HG02884 (cell line): Measurements from ENCODE around the gene DUSP10.

Source experiments
- ATAC-seq: cut with Tn5 transposase; IDR thresholded peaks from one replicate; pipeline ENCODE4 v1.9.1; 2021; ENCODE audit warnings: mild to moderate bottlenecking, moderate library complexity; ENCODE audit not compliant: unreplicated experiment

The DUSP10 gene

GRCh38 chr1:221766210-221766609 lies 24.3 kb upstream of the DUSP10 start:
- ATAC-seq: no peak

DNA sequence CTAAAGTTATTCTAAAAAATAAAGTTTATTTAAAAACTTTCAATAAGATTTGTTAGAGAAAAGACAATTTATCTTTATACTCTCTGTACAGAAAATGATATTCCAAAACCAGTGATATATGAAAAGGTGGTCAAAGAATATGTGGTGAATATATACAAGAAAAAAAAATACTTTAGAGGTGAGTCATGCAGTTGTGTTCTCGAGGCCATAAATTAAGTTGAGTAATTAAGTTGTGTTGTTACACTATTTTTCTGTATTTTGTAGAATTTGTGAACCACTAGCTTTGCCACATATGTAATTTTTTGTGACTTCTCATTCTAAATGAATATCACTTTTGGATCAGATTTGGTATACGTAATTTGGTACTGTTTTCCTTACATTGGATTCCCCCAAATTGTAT lies 23.6 kb upstream of the DUSP10 start:
- ATAC-seq: no peak

GRCh38 chr1:221762121-221762520 lies 20.2 kb upstream of the DUSP10 start:
- no peak for ATAC-seq

- ATAC-seq: peak; percentile 79
Measured at GRCh38 chr1:221761354-221762002, 19.6 kb upstream of the DUSP10 start.

DNA sequence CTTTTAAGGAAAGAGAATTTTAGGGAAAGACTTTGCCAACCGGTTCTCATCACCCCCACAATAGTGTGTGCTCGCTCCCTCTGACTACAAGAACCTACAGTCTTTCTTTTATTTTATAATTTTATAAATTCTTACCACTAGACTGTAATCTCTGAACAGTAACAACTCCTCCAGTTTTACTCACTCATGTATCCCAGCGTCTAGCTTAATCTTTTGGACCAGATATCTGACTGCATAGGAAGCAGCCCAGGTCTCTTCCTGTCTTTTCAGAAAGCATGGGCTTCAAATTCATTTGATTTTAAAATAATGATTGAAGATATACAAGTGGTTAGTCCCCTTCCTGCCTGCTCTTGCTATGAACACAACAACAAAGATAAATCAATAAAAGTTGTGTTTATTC lies 19.0 kb upstream of the DUSP10 start:
- ATAC-seq: no peak

DNA sequence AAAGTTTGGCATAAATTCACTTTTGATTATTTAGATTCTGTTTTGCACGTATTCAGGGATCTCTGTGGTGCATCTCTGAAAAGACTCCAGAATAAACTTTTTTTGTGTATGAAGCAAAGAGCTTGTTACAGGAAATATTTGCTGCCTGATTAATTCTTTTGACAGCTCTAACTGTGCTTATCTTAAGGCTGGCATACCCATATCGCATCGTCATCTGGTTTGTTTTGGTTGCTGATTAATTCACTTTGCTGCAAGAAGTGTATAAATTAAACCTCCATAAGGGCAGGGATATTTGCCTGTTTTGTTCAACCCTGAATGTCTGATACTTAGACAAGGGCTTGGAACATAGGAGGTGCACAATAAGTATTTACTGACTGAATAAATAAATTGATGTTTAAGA lies 17.5 kb upstream of the DUSP10 start:
- no peak for ATAC-seq

DNA sequence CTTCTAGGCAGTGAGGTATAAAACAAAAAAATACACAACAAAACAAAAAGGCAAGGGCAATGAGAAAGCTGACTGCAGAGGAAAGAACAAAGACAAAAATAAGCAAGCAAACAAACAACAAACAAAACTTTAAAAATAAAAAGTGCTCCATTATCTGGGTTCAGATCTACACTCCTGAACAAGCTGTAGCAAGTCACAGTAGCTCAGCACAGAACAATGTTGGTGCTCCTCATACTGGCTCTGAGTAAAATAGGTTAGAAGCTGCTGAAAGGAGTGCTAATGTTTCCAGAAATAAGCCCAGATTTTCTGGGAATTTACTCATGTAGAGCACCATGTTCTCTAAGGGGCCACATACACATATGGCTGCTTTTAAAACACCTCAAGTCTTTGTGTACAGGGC lies 16.6 kb upstream of the DUSP10 start:
- no peak for ATAC-seq

DNA sequence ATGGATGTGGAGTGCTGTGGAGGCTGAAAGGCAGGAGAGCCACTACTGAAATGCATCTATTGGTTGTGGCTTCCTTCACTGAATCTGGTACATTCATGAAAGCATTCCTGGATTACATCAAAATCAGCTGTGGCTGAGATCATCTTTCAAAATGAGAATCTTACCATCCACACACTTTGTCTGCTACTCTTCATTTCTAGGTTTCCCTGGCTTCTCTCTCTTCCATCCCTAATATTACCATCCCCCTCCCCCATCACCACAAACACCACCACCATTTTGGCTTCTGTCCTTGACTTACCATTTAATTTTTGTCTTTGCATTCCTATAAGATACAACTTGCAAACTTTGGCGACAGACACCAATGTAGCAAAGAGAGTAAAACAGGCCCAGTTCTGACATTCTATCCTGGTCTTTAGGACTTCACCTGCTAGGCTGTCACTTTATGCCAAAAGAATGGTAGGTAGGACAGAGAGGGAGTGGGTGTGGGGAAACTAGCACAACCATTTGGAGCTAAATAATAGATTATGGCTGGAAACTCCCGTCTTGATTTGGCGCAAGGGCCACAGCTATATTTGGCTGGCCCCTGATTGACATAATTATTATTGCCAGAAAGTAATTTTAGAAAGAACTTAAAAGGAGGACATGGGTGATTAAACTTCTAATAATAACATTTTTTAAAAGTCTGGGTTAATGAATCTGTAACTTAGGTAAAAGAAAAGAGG lies 15.1 kb upstream of the DUSP10 start:
- ATAC-seq: no peak

GRCh38 chr1:221753828-221754188 lies 11.9 kb upstream of the DUSP10 start:
- peak; percentile 35 for ATAC-seq

DNA sequence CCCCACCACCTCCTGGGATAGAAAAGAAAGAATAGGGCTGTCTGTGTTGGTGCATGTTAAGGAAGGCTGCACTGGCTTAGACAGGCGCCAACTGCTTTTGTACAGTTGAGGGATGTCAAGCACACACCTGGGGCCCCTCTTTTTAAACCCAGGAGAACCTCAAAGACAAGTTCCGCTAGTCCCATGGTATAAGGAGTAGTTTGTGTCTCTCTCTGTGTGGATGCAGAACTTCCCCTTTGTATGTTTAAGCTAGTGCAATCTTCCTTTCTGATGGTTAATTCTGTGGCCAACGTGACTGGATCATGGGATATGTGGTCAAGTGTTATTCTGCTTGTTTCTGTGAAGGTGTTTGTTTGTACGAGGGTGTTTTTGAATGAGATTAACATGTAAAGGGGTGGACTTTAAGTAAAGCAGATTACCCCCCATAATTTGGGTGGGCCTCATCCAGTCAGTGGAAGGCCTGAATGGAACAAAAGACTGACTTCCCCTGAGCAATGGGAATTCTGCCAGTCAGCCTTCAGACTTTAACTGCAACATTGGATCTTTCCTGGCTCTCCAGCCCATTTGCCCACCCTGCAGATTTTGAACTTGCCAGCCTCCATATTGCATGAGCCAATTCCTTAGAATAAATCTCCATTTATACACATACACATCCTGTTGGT lies 9.5 kb upstream of the DUSP10 start:
- no peak for ATAC-seq

DNA sequence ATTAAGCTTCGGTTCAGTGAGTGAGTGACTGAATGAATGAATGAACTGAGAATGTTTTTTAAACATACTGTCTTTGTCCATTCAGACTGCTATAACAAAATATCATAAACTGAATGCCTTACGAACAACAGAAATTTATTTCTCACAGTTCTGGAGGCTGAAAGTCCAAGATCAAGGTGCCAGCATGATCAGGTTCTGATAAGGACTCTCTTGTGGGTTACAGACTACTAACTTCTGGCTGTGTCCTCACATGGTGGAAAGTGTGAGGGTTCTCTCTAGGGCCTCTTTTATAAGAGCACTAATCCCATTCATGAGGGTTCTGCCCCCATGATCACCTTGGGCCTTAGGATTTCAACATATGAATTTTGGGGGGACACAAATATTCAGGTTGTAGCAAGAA lies 7.1 kb upstream of the DUSP10 start:
- no peak for ATAC-seq

DNA sequence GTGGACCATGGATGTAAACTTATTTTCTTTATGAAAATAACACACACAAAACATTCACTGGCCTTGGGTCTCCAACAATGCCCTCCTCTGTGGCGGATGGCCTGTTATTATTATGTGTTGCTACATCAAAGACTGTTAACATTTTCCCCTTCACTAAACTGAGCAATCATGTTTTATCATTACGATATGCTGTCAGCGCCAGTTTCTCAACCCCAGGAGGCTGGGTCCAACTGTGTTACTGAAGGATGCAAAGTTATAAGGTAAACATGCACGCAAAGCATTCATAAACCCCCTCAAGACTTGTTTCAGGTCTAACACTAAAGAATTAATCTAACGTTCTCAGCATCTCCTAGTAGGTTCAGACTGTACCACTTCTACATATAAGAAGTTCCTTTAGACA lies 6.0 kb upstream of the DUSP10 start:
- no peak for ATAC-seq

DNA sequence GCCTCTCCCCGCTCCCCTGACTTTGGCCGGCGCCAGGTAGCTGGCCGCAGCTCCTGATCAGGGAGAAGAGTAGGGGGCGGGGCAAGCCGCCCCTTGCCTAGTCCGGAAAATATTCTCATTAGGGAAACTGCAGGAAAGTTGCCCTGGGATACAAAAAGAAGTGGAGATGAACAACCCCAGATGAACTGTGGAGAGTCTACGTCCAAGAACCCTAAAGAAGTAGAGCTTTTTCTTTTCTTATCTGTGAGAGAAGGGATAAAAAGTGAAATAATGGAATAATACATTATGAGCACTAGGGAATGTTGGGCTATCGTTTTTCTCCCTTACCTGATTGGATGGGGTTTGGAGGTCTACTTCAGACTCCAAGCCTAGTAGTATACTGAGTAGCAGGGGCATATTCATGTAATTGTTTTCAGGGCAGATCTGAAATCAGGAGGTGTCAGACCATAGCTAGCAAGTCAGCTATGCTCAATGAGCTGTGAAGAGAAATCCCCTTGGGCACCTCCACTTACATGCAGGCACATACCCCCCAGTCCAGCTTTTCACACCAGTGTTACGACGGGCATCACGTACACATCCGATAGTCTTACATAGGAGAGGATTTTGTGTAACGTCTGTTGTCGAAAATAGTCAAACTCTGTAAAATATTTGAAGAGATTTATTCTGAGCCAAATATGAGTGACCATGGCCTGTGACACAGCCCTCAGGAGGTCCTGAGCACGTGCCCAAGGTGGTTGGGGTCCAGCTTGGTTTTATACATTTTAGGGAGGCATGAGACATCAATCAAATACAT lies 1.7 kb upstream of the DUSP10 start:
- no peak for ATAC-seq

DNA sequence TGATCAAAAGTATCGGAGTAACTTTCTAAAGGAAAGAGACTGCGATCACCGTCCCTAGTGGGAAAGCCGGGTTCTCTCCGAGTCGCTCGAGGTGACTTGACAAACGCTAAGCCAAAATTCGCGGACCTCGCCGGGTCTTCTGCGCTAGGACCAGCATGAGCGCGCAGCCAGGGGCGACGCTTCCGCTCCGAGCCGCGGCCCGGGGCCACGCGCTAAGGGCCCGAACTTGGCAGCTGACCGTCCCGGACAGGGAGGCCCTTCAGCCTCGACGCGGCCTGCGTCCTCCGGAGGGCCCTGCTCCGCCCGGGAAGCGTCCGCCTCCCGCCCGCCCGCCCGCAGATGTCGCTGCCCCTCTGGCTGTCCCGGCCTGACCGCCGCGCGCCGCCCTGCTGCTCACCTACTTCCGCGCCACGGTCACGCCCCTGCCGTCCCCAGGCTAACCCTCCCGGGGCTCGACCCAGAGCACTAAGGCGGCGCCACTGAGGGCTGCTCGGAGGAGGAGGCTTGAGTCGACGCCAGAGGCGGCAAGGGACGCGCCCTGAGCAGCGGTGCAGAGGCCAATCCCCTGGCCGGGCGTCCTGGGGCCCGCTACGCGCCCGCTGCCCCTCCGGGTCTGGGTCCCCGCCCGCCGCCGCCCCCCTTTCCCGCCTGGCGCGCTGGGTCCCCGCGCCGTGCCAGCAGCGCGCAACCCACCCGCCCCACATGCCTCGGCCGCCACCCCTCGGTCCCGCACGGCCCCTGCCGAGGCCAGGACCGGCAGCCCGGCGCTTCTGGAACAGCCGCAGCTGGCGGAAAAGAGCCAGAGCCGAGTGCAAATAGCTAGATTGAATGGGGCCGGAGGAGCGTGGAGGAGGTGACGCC lies 896 bp upstream of the DUSP10 start:
- ATAC-seq: peak; percentile 34

DNA sequence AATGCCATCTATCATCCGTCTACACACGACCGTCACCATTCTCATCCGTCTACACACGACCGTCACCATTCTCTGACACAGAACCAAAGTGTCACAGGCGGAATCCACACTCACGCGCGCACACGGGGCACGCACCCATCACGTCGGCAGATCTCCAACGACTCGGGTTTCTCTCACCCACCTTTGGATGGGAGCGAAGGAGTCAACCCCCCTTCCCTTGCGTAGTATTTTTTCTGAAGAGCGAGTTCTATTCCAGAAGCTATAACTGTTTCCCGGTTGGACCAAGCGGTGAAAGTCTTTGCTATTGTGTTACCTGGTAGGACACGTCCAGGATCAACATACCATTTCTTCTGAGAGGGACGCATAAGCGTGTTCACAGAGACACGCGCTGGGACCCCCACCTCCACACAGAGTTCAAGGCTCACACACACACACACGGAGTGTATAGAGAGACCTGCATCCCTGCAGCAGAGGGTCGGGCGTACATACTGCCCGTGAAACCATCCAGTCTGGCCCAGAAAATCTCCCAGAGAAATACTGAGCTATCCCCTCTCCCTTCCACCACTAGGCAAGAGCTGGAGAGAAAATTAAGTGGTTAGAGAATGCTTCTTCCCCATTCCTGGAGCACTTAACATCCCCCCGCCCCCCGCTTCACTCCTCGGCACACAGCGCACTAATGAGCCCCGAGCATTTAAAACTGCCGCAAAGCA lies 741 bp downstream of the DUSP10 start:
- ATAC-seq: no peak

DNA sequence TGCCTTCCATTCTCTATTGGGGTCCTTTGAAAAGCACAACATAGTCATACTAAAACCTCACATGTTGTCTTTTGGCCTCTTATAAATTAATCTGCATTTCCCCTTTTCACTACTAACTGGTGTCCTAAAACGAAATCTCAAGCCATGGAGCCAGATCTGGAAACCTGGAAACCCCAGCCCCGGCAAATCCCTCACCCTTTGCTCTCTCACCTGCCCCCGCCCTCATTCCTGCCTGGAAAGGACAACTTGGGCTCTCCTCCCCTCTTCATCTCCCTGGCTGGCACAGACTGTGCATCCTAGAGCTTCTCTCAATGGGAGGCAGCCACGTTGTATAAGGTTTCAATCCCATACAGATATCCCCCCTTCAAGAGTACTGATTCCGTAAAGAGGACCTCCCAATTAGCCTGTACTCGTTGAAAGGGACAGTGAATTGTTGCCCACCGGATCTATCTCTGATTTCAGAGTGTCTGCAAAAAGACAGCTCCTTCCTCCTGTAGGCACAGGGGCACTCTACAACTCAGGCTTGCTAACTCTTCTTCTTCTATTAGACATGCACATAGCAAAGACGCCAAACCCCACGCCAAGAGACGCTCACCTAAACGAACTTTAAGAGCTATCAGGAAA lies 1.4 kb downstream of the DUSP10 start:
- no peak for ATAC-seq

DNA sequence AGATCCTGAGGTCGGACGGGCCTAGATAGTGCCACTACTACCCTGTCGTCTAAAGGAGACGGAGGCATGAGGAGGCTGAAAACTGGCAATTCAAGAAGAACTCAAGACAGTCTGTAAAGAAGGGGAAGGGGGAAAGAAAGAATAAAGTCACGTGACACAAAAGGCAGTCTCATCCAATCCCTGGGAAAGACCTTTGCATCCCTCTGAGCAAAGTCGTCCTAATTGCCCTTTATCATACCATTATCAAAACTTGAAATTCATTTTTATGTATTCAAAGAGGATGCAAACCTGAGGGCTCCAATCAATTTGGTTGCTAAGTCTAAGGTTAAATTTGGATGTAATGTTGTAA lies 2.2 kb downstream of the DUSP10 start:
- no peak for ATAC-seq

GRCh38 chr1:221739018-221739676 lies 2.7 kb downstream of the DUSP10 start:
- ATAC-seq: no peak

DNA sequence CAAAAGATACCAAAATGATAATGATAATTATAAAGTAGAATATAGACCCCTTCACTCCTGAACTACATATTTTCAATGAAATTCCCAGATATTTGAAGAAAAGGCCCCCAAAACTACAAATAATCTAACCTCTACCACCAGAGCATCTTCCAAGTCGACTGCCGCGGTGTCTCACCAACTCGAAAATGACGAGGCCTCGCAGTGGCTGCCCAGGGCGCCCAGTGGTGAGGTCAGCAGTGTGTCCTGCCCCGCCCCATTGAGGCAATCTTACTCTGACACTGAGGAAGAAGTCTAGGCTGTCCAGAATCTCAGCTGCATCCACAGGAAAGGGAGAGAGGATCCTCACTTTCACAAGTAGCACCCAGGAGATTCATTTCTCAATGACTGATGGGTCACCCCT lies 5.2 kb downstream of the DUSP10 start:
- ATAC-seq: no peak
